ENCODE measurements around the gene ST8SIA3. TPM values are rescaled to one million over a fixed set of nuclear protein-coding genes. Genes with fewer than 3 reads are reported as not detected.
"Not testable (repeated sequence)": the region's sequence is repeated elsewhere in the genome, so short reads cannot be mapped to it uniquely, and the experiment has no call there.

ST8SIA3 gene
- total RNA-seq, 2 donors from 2014 or later: 0.03 to 0.14 TPM

DNA sequence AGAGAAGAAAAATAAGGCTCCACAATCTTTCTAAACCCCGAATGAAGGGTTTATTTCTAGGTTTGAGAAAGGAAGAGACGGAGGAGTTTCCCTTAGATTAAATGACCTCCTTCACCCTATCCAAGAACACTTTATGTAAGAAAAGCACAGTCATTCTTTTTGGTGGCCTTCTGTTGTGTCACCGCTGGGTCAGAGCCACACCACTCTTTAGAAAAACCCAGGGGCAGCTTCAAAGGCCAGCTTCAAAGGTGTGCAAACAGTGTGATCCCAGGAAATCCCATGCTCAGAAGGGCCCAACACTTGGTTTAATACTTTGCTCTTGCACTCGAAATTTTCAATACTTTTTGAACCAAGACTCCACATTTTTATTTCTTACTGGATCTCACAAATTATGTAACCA, 7.1 kb downstream of the ST8SIA3 start:
- intact Hi-C loops (cut with DNase I, micrococcal nuclease): no loop called here
- DNase-seq (no peak), ATAC-seq (no peak)

DNA sequence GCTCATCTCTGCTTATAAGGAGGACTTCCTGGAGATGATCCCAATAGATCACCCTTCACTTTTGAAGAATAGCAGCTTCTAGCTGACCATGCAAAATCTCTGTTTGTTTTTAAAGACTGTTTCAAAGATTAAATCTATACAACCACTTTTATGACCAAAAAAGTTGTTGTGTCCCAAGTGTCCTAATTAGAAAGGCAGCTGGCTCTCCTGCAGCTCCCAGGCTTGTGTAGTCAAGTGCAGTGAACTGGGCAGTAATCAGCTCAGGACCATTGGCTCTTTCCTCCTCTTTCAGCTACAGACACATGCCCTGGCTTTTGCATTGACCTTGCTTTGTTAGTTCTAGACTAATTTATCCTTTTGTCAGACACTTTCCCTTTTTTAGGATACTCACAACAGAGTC, 10.4 kb downstream of the ST8SIA3 start:
- intact Hi-C loops (cut with DNase I, micrococcal nuclease): no loop called here
- no peak for DNase-seq
- no peak for ATAC-seq

DNA sequence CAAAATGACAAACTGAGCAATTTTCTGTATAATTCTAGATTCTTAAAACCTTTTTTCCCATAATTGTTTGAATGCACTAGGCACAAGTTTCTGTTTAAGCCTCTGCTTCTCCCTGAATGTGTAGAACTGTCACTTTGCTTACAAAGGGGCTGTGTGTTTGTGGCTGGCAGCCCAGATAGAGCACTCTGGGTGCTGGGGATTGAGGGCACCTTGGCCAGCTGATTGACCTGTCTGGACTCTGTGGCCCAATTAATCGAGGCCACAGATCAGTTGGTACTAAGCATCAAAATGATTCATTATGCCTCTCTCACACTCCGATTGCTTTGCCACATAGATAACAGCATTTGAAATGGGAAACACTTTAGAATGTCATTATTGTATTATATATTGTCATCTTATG, 12.1 kb downstream of the ST8SIA3 start:
- ATAC-seq: no peak
- DNase-seq: no peak
- intact Hi-C loops (cut with DNase I, micrococcal nuclease): no loop called here

DNA sequence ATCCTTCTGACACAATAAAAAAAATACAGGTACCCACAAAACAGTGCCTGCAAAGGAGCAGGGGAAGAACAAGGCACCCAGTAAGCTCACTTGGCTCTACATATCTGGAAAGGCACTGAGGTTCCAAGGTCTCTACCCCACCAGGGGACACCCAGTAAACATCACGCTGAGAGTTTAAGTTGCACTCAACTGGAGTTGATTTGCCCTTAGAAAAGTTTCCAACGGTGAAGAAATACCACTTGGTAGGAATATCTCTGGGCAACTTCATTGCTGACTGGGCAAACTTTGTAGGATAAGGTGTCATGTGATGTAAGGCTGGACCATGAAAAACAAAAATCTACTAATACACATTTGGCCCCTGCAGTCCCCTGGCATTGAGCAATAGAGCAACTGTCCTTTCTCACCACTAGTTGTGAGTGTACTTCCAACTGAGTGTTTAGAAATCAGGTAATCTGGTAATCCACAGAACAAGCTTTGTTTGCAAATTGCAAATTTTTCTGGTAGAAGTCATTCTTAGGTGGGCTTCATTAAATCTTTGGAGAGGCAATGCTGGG, 14.2 kb downstream of the ST8SIA3 start:
- no peak for ATAC-seq
- intact Hi-C loops (cut with DNase I, micrococcal nuclease): no loop called here

DNA sequence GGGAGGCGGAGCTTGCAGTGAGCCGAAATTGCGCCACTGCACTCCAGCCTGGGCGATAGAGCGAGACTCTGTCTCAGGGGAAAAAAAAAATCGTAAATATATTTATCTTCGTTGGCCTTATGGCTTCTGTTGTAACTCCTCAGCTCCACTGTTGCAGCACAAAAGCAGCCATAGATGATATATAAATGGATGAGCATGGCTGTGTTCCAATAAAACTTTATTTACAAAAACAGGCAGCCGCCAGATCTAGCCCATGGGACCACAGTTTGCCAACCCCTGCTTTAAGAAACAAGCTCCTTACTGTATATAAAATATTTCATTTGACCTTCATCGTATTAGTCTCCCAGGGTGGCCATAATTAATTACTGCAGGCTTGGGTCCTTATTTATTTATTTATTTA, 20.1 kb downstream of the ST8SIA3 start:
- ATAC-seq: no peak
- no peak for DNase-seq
- intact Hi-C loops (cut with DNase I, micrococcal nuclease): no loop called here

More for the DNA sequence above, 14.2 kb downstream of the ST8SIA3 start:
- no peak for DNase-seq

DNA sequence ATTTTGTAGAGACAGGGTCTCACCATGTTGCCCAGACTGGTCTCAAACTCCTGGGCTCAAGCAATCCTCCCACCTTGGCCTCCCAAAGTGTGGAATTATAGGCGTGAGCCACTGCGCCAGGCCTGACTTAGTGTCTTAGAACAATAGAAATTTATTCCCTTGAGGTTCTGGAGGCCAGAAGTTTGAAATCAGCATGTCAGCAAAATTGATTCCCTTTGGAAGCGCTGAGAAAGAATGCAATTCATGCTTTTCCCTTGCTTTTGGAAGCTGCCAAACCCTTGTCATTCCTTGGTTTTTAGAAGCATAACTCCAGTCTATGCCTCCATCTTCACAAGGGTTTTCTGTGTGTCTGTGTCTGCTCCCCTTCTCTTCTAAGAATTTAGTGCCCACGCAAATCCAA, 20.7 kb downstream of the ST8SIA3 start:
- intact Hi-C loops (cut with DNase I, micrococcal nuclease): no loop called here
- DNase-seq (no peak), ATAC-seq (no peak)

DNA sequence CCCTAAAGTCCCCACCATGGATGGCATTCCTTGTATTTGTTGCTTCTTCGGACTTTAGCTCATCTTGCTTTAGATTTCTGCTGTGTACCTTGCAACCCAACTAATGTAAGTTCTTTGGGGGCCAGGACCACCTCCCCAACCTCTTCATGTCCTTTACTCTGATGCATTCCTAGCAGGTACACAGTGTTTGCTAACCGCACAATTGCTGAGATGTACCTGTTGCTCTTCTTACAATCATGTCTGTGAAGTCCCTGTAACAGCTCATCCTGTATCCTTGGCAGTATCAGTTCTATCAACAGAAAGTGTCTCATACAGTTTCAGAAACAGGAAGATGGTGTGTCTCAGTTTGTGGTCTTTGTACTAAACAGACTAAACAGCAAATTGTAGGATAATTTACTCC, 24.1 kb downstream of the ST8SIA3 start:
- no peak for ATAC-seq
- intact Hi-C loops (cut with DNase I, micrococcal nuclease): no loop called here

DNA sequence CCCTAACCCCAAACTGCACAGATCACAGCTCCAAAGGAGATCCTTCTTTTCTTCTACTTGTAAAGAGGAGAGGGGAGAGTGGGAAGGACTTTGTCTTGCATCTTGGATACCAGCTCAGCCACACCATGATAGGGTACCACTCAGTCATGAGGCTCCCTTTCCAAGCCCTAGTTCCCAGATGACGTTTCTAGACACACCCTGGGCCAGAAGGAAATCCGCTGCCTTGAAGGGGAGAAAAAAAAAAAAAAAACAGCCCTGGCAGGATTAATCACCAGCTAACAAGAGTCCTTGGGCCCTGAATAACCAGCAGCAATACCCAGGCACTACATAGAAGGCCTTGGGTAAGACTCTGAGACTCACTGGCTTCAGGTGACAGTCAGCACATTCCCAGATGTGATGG, 36.9 kb downstream of the ST8SIA3 start:
- DNase-seq (no peak), ATAC-seq (no peak)
- intact Hi-C loops (cut with DNase I, micrococcal nuclease): no loop called here

More for the DNA sequence above, 24.1 kb downstream of the ST8SIA3 start:
- DNase-seq: no peak

DNA sequence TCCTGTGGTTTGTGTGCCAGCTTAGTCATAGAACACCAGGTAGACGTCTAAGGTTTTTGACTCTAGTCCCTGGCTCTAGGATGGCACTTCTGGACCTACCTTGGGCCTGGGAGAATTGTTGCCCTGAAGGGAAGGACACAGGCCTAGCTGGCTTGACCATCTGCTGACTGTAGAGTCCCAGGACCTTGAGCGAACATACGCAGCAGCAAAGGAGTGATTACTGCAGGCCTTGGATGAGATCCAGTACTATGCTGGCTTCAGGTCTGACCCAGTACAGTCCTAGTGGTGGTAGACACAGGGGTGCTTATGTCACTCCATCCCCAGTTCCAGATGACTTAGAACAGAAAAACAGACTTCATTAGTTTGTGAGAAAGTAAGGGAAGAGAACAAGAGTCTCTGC, 37.7 kb downstream of the ST8SIA3 start:
- intact Hi-C loops (cut with DNase I, micrococcal nuclease): no loop called here
- DNase-seq (no peak), ATAC-seq (no peak)

DNA sequence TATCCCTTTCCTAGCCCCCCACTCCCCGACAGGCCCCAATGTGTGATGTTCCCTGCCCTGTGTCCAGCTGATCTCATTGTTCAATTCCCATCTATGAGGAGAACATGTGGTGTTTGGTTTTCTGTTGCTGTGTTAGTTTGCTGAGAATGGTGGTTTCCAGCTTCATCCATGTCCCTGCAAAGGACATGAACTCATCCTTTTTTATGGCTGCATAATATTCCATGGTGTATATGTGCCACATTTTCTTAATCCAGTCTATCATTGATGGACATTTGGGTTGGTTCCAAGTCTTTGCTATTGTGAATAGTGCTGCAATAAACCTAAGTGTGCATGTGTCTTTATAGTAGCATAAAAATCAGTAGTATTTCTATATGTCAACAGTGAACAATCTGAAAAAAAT, 42.4 kb downstream of the ST8SIA3 start:
- DNase-seq; ATAC-seq; intact Hi-C loops (cut with DNase I, micrococcal nuclease): not testable (repeated sequence)

DNA sequence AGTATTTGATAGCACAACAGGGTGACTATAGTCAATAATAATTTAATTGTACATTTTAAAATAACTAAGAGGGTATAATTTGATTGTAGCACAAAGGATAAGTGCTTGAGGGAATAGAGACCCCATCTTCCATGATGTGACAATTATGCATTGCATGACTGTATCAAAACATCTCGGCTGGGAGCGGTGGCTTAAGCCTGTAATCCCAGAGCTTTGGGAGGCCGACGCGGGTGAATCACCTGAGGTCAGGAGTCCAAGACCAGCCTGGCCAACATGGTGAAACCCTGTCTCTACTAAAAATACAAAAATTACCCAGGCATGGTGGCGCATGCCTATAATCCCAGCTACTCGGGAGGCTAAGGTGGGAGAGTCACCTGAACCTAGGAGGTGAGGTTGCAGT, 44.5 kb downstream of the ST8SIA3 start:
- intact Hi-C loops (cut with DNase I, micrococcal nuclease); ATAC-seq; DNase-seq: not testable (repeated sequence)

DNA sequence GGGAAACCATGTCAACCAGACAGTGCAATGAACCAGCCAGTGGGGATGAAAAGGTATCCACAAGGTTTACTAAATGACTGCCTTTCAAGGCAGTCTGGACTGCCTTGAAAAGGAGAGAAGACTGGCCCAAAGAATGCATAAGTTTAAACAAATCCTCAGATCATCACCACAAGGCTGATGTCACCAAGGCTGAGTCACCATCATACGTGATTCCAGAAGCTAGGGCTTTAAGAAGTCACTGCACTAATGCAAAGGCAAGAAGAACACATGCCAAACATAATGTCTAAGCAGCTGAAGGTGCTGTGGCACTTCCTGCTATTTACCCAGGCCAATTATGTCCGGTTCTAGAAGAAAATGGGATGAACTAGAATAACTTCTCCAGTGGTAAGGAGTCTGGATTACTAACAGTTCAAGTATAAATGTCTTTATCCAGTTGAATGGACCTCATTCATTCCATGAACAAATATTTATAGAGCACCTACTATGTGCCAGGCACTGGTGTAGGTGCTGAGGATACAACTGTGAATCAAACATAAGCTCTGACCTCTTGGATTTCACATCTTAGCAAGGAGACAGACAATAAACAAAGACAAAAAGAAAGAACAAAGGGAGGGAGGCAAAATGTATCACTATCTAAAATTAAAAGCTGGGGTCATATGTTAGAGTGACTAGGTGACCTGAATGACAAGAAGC, 45.2 kb downstream of the ST8SIA3 start:
- intact Hi-C loops (cut with DNase I, micrococcal nuclease): no loop called here
- ATAC-seq (no peak), DNase-seq (no peak)

DNA sequence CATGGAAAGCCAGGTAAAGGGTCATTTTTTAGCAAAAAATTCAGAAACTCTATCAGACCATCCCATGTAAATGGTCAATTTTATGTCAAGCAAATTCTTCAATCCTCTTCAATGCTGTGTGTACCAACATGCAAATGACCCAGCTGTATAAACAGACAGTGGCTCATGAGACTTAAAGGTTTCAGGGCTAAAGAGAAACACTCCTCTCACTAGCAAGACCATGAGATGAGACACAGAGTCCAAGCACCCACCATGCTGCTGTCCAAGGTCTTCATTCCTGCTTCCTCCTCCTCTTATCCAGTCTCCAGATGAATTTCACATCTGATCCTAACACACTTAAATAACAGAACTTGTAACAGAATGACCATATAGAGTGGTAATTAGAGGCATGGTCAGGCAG, 52.0 kb downstream of the ST8SIA3 start:
- ATAC-seq (no peak), DNase-seq (no peak)

DNA sequence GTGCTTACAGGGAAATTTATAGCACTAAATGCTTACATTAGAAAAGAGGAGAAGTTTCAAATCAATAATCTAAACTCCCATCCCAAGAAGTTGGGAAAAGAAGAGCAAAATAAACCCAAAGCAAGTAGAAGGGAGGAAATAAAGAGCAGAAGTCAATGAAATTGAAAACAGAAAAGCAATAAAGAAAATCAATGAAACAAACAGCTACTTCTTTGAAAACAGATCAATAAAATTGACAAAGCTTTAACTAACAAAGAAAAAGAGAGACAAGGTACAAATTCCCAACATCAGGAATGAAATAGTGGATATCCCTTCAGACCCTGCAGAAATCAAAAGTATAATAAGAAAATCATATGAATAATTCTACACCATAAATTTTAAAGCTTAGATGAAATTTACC, 57.3 kb downstream of the ST8SIA3 start:
- intact Hi-C loops (cut with DNase I, micrococcal nuclease): no loop called here
- ATAC-seq (no peak), DNase-seq (no peak)

More for the DNA sequence above, 52.0 kb downstream of the ST8SIA3 start:
- intact Hi-C loops (cut with DNase I, micrococcal nuclease): no loop called here

DNA sequence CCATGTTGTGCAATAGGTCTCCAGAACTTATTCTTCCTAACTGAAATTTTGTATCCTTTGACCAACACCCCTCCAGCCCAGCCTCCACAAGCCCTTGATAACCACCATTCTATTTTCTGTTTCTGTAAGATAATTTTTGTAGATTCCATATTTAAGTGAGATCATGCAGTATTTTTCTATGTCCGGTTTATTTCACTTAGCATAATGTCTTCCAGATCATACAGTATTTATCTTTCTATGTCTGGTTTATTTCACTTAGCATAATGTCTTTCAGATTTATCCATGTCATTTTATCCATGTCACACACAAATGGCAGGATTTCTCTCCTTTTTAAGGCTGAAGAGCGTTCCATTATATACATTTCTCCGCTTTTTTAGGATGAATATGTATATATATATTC, 58.4 kb downstream of the ST8SIA3 start:
- ATAC-seq (no peak), DNase-seq (no peak)
- intact Hi-C loops (cut with DNase I, micrococcal nuclease): no loop called here

DNA sequence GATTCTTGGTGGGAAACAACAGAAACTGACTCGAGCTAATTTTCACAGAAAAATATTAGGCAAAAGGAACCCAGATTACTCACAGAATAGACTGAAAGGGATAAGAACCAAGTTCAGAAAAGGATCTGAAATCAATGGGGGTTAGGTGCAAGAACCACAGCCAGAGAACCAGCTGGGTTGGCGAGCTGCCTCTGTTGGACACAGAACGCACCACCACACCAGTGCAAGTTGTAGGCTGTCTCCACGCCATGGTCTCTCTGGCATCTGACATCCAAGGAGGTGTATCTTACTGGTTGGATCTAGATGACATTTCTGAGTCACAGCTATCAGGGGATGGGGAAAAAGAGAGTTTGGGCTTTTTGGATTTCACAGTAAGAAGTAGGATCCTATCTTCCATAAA, 64.2 kb downstream of the ST8SIA3 start:
- intact Hi-C loops (cut with DNase I, micrococcal nuclease): no loop called here
- ATAC-seq: no peak

More for the DNA sequence above, 64.2 kb downstream of the ST8SIA3 start:
- no peak for DNase-seq

Other genes with a start within 250 kb of the ST8SIA3 start
- not detected for gene BOD1L2, start 205.5 kb upstream of the ST8SIA3 start, total RNA-seq
- under 1 TPM; 0.31 TPM for gene ONECUT2, start 82.8 kb downstream of the ST8SIA3 start, total RNA-seq
- gene FECH, start 234.1 kb downstream of the ST8SIA3 start, total RNA-seq: 10 to 100 TPM; 16.4 to 18.4 TPM